A549 (cell line): ENCODE measurements around the gene ACTG1. TPM values are rescaled to one million over a fixed set of nuclear protein-coding genes. Genes with fewer than 3 reads are reported as not detected.

Experiments used
- ATAC-seq, 2 experiments: fragments of 200-7000 bp in 1 of 2; fragments of >200 bp in 1 of 2; cut with Nextera tagmentation in 1 of 2; cut with Tn5 transposase in 1 of 2; 3 replicates each; pipeline versions ENCODE4 v1.8.0 to v1.9.1; 2018 to 2020; ENCODE audit warnings: mild to moderate bottlenecking in 1 of 2, moderate library complexity in 1 of 2
- CTCF ChIA-PET: fragments of 300-600 bp; sonication (Branson Sonifier 250); formaldehyde crosslinking; extraction: SDS; loops from one replicate; lab custom pipeline; 2021; ENCODE audit warnings: antibody characterized with exemption, inconsistent platforms; lab: Yijun Ruan, JAX
- POLR2A ChIA-PET: fragments of 350-600 bp; formaldehyde crosslinking; extraction: SDS; loops from one replicate; lab custom pipeline; 2021; ENCODE audit warnings: antibody characterized with exemption, inconsistent platforms; lab: Yijun Ruan, JAX
- DNase-seq, 2 experiments: peaks; one replicate each; pipeline versions ENCODE4 v3.0.0 to v3.0.0-alpha.2; 2011 to 2016; ENCODE audit warnings: low read depth in 1 of 2, low spot score in 1 of 2
- FAIRE-seq: peaks from 2 replicates; lab custom pipeline; 2011; peaks lifted over from hg19 to GRCh38; lab: Jason Lieb, UNC
- H3K27ac ChIP-seq, 2 experiments: fragments of >200 bp; sonication (Bioruptor Twin); formaldehyde crosslinking; 3 replicates each; pipeline ENCODE4 v1.5.1; 2016 to 2017
- H3K4me1 ChIP-seq: fragments of >200 bp; sonication (Bioruptor Twin); formaldehyde crosslinking; 3 replicates; pipeline ENCODE4 v1.6.1; 2016
- H3K4me2 ChIP-seq: fragments of >200 bp; sonication (Bioruptor Twin); formaldehyde crosslinking; 3 replicates; pipeline ENCODE4 v1.6.1; 2016
- H3K4me3 ChIP-seq: fragments of >200 bp; sonication (Bioruptor Twin); formaldehyde crosslinking; 3 replicates; pipeline ENCODE4 v1.5.1; 2016
- H3K9me3 ChIP-seq: fragments of >200 bp; sonication (Bioruptor Twin); formaldehyde crosslinking; 3 replicates; pipeline ENCODE4 v1.6.1; 2016
- CHD2 ChIP-seq: fragments of 150-350 bp; IDR thresholded peaks from 2 replicates; pipeline ENCODE4 v1.6.1; 2014; ENCODE audit warnings: low read length; ENCODE audit not compliant: partially characterized antibody
- CHD4 ChIP-seq: fragments of 200-600 bp; sonication (generic); IDR thresholded peaks from 2 replicates; pipeline ENCODE4 v1.6.1; 2016; ENCODE audit warnings: antibody characterized with exemption, mild to moderate bottlenecking, borderline replicate concordance
- EHF ChIP-seq: fragments of 250-450 bp; sonication (Bioruptor Pico); IDR thresholded peaks from 2 replicates; pipeline ENCODE4 v1.5.0; 2020; ENCODE audit warnings: mild to moderate bottlenecking
- FOSB ChIP-seq: fragments of 250-450 bp; sonication (Bioruptor Pico); IDR thresholded peaks from 2 replicates; pipeline ENCODE4 v1.5.0; 2020; ENCODE audit warnings: mild to moderate bottlenecking, moderate library complexity
- FOSL2 ChIP-seq, 2 experiments: fragments of 450-650 bp in 1 of 2; fragments of >200 bp in 1 of 2; sonication (Bioruptor Twin) in 1 of 2; formaldehyde crosslinking; IDR thresholded peaks; 2 replicates each; pipeline versions ENCODE4 v1.5.0 to v1.6.1; 2016 to 2020; ENCODE audit warnings: mild to moderate bottlenecking in 1 of 2, moderate library complexity in 1 of 2
- HDAC2 ChIP-seq: fragments of 200-600 bp; sonication (generic); IDR thresholded peaks from 2 replicates; pipeline ENCODE4 v1.6.1; 2016
- HEYL ChIP-seq: fragments of 250-450 bp; sonication (Bioruptor Pico); IDR thresholded peaks from 2 replicates; pipeline ENCODE4 v1.8.0; 2021; ENCODE audit warnings: mild to moderate bottlenecking, moderate library complexity
- HOXA7 ChIP-seq: fragments of 250-450 bp; sonication (Bioruptor Pico); IDR thresholded peaks from 2 replicates; pipeline ENCODE4 v1.5.0; 2020; ENCODE audit warnings: mild to moderate bottlenecking, moderate library complexity
- HOXB13 ChIP-seq: fragments of 250-450 bp; sonication (Bioruptor Pico); IDR thresholded peaks from 2 replicates; pipeline ENCODE4 v1.5.0; 2020; ENCODE audit warnings: low read depth, mild to moderate bottlenecking, moderate library complexity
- HOXB5 ChIP-seq: fragments of 250-450 bp; sonication (Bioruptor Pico); IDR thresholded peaks from 2 replicates; pipeline ENCODE4 v1.5.0; 2020; ENCODE audit warnings: mild to moderate bottlenecking, moderate library complexity
- JUN ChIP-seq, 2 experiments: fragments of >200 bp; sonication (Bioruptor Twin); formaldehyde crosslinking; IDR thresholded peaks; 2 replicates in 1 of 2; 3 replicates in 1 of 2; pipeline ENCODE4 v1.6.1; 2016 to 2017
- NFE2L2 ChIP-seq: fragments of 150-350 bp; conservative IDR thresholded peaks from 2 replicates; pipeline ENCODE4 v1.6.1; 2014; ENCODE audit warnings: low read length
- PHF8 ChIP-seq: fragments of 200-600 bp; sonication (generic); IDR thresholded peaks from 2 replicates; pipeline ENCODE4 v1.6.1; 2016; ENCODE audit warnings: low read depth, mild to moderate bottlenecking, antibody characterized with exemption, moderate library complexity, borderline replicate concordance
- POLR2A ChIP-seq: IDR thresholded peaks from 2 replicates; pipeline ENCODE4 v1.6.1; 2012; ENCODE audit warnings: mild to moderate bottlenecking, low read length
- POLR2AphosphoS2 ChIP-seq: conservative IDR thresholded peaks from 2 replicates; pipeline ENCODE4 v1.6.1; 2012; ENCODE audit warnings: low read length, improper control_type of control experiment, inconsistent platforms
- RARB ChIP-seq: fragments of 250-450 bp; sonication (Bioruptor Pico); IDR thresholded peaks from 2 replicates; pipeline ENCODE4 v1.8.0; 2021; ENCODE audit warnings: mild to moderate bottlenecking, moderate library complexity
- RNF2 ChIP-seq: fragments of 200-600 bp; sonication (generic); IDR thresholded peaks from 2 replicates; pipeline ENCODE4 v1.6.1; 2016; ENCODE audit warnings: low read depth, mild to moderate bottlenecking, antibody characterized with exemption, moderate library complexity, borderline replicate concordance
- TFCP2L1 ChIP-seq: fragments of 250-450 bp; sonication (Bioruptor Pico); IDR thresholded peaks from 2 replicates; pipeline ENCODE4 v1.5.0; 2021; ENCODE audit warnings: mild to moderate bottlenecking
- TP53 ChIP-seq: fragments of 250-450 bp; sonication (Bioruptor Pico); IDR thresholded peaks from 2 replicates; pipeline ENCODE4 v1.5.0; 2021; ENCODE audit warnings: mild to moderate bottlenecking, moderate library complexity
- ZC3H11A ChIP-seq: fragments of 450-650 bp; IDR thresholded peaks from 2 replicates; pipeline ENCODE4 v1.6.1; 2014; ENCODE audit warnings: antibody characterized with exemption, mild to moderate bottlenecking
- ZFP36 ChIP-seq: fragments of 450-650 bp; IDR thresholded peaks from 2 replicates; pipeline ENCODE4 v1.6.1; 2014; ENCODE audit warnings: borderline replicate concordance; ENCODE audit not compliant: partially characterized antibody
- WGBS: methylation state at CpG from one replicate; pipeline ENCODE4 v1.1.6; 2017; ENCODE audit errors: missing lambda C conversion rate; 5-methylcytosine and 5-hydroxymethylcytosine counted together
- polyA plus RNA-seq, 4 experiments: library from polyadenylated mRNA; depleted of rRNA in 3 of 4; stranded (reverse); fragments of >200 nt; fragmentation: RNase III in 1 of 4; extraction: RNeasy Plus Mini Kit Qiagen cat#74134 plus additional on column Dnase treatment in 1 of 4; gene quantifications; 2 replicates in 3 of 4; 3 replicates in 1 of 4; pipeline ENCODE4 v1.2.3, GENCODE V29; 2011 to 2017
- TF ChIP-seq, protein P1 (sequence below): fragments of >200 bp; sonication (Bioruptor Twin); formaldehyde crosslinking; IDR thresholded peaks from 3 replicates; pipeline ENCODE4 v1.6.1; 2016
- TF ChIP-seq, protein P2 (sequence below): IDR thresholded peaks from 2 replicates; pipeline ENCODE4 v1.6.1; 2012; ENCODE audit warnings: low read depth, borderline replicate concordance
- TF ChIP-seq, protein P3 (sequence below): fragments of 250-450 bp; sonication (Bioruptor Pico); IDR thresholded peaks from 2 replicates; pipeline ENCODE4 v1.5.0; 2020; ENCODE audit warnings: low read depth, mild to moderate bottlenecking, moderate library complexity
- TF ChIP-seq, protein P4 (sequence below): IDR thresholded peaks from 2 replicates; pipeline ENCODE4 v1.6.1; 2012
- TF ChIP-seq, protein P5 (sequence below): fragments of >200 bp; sonication (Bioruptor Twin); formaldehyde crosslinking; IDR thresholded peaks from 2 replicates; pipeline ENCODE4 v1.6.1; 2016

ACTG1 gene
- polyA plus RNA-seq, 2 of the 4 experiments (the other 2 are of a cell fraction), result 2,042 to 7,263 TPM

DNA sequence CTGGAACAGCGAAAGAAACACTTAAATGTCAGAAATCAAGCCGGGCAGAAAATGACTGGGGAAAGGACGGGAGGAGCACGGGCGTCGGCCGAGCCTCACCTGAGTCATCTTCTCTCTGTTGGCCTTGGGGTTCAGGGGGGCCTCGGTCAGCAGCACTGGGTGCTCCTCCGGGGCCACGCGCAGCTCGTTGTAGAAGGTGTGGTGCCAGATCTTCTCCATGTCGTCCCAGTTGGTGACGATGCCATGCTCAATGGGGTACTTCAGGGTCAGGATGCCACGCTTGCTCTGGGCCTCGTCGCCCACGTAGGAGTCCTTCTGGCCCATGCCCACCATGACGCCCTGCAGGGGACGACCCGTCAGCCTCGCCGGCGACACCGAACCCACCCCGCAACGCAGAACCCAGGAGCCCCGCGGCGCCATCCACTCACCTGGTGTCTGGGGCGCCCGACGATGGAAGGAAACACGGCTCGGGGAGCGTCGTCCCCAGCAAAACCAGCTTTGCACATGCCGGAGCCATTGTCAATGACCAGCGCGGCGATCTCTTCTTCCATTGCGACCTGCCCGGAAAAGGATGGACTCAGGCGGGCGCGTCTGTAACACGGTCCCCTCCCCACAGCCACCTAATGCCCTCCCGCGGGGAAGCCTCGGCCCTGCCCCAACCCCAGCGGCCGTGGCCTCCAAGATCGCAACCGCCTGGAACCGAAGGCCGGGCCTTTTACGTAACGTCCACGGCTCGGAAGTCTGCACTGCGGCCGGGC is 616 bp downstream of the ACTG1 start:
- 2% methylated on average over 47 of the region's 62 CpGs for whole genome bisulfite sequencing
- H3K27ac ChIP-seq, result peak overlapping the region; percentile 99
- H3K4me2 ChIP-seq, result peak overlapping the region; percentile 82
- ATAC-seq, result peak; percentile 0 to 2; a peak in 3 of 6 replicates
- H3K4me3 ChIP-seq, result peak overlapping the region; percentile 83
- TF ChIP-seq JUN (IDR thresholded peaks at IDR 0.05) (no peak), FOSL2 (IDR thresholded peaks at IDR 0.05) (no peak), FOSL2 (CRISPR knock-in tag; IDR thresholded peaks at IDR 0.05) (peak; percentile 17), CHD2 (no peak), FOSB (peak; percentile 96), HOXB5 (CRISPR knock-in tag) (peak; percentile 22; the same call in 1 of the 2 replicates), ZC3H11A (no peak), TFCP2L1 (CRISPR knock-in tag) (peak; percentile 83; the same call in 1 of the 2 replicates), ZFP36 (no peak), HDAC2 (no peak), HOXB13 (CRISPR knock-in tag) (0 out of 2 replicates have a peak, but pooled peaks have one; percentile 28), EHF (CRISPR knock-in tag) (peak; percentile 53; the same call in 1 of the 2 replicates), TP53 (peak; percentile 96), PHF8 (no peak), HOXA7 (peak; percentile 92; the same call in 1 of the 2 replicates), CHD4 (no peak), HEYL (CRISPR knock-in tag) (no peak), NFE2L2 (no peak), POLR2A (peak; percentile 24), RNF2 (peak; percentile 55; the same call in 1 of the 2 replicates), POLR2AphosphoS2 (0 out of 2 replicates have a peak, but pooled peaks have one; percentile 1), RARB (peak; percentile 86; the same call in 1 of the 2 replicates)
- TF ChIP-seq, protein P1, sequence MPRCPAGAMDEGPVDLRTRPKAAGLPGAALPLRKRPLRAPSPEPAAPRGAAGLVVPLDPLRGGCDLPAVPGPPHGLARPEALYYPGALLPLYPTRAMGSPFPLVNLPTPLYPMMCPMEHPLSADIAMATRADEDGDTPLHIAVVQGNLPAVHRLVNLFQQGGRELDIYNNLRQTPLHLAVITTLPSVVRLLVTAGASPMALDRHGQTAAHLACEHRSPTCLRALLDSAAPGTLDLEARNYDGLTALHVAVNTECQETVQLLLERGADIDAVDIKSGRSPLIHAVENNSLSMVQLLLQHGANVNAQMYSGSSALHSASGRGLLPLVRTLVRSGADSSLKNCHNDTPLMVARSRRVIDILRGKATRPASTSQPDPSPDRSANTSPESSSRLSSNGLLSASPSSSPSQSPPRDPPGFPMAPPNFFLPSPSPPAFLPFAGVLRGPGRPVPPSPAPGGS, result no peak
- TF ChIP-seq, protein P2, sequence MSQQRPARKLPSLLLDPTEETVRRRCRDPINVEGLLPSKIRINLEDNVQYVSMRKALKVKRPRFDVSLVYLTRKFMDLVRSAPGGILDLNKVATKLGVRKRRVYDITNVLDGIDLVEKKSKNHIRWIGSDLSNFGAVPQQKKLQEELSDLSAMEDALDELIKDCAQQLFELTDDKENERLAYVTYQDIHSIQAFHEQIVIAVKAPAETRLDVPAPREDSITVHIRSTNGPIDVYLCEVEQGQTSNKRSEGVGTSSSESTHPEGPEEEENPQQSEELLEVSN, result peak; percentile 29; the same call in 1 of the 2 replicates
- TF ChIP-seq, protein P3, sequence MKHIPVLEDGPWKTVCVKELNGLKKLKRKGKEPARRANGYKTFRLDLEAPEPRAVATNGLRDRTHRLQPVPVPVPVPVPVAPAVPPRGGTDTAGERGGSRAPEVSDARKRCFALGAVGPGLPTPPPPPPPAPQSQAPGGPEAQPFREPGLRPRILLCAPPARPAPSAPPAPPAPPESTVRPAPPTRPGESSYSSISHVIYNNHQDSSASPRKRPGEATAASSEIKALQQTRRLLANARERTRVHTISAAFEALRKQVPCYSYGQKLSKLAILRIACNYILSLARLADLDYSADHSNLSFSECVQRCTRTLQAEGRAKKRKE (CRISPR knock-in tag), result no peak
- TF ChIP-seq, protein P4, sequence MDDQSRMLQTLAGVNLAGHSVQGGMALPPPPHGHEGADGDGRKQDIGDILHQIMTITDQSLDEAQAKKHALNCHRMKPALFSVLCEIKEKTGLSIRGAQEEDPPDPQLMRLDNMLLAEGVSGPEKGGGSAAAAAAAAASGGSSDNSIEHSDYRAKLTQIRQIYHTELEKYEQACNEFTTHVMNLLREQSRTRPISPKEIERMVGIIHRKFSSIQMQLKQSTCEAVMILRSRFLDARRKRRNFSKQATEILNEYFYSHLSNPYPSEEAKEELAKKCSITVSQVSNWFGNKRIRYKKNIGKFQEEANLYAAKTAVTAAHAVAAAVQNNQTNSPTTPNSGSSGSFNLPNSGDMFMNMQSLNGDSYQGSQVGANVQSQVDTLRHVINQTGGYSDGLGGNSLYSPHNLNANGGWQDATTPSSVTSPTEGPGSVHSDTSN, result peak; percentile 67
- TF ChIP-seq, protein P5, sequence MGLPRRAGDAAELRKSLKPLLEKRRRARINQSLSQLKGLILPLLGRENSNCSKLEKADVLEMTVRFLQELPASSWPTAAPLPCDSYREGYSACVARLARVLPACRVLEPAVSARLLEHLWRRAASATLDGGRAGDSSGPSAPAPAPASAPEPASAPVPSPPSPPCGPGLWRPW, result no peak
- H3K9me3 ChIP-seq, result no peaks in the 10 kb centered on the region
- no peak for FAIRE-seq
- H3K4me1 ChIP-seq, result peaks cover 21% of the 10 kb centered on the region
- ChIA-PET POLR2A (interaction anchor here (0.5 to 2.1 kb wide), 9 partner anchors 12 to 336 kb away, joined by 3 to 8 read pairs (median 6); partner anchors contain the start of genes BAHCC1 and FAAP100), CTCF (interaction anchor here (0.7 to 4.7 kb wide), 4 partner anchors 28 to 257 kb away, joined by 4 to 18 read pairs (median 6); no protein-coding TSS in a partner anchor)
- DNase-seq, result peak in 1 of 2 experiments; percentile 64
